Activated CD8-positive, alpha-beta memory T cell treated with anti-CD3 and anti-CD28 coated beads, Interleukin-2, amount 50 U/mL, for 48 hours (primary cell): ENCODE data around the gene PBRM1.

Experiments used
- DNase-seq: peaks from one replicate; pipeline ENCODE4 v3.0.0-alpha.2; 2020

PBRM1 gene

DNA sequence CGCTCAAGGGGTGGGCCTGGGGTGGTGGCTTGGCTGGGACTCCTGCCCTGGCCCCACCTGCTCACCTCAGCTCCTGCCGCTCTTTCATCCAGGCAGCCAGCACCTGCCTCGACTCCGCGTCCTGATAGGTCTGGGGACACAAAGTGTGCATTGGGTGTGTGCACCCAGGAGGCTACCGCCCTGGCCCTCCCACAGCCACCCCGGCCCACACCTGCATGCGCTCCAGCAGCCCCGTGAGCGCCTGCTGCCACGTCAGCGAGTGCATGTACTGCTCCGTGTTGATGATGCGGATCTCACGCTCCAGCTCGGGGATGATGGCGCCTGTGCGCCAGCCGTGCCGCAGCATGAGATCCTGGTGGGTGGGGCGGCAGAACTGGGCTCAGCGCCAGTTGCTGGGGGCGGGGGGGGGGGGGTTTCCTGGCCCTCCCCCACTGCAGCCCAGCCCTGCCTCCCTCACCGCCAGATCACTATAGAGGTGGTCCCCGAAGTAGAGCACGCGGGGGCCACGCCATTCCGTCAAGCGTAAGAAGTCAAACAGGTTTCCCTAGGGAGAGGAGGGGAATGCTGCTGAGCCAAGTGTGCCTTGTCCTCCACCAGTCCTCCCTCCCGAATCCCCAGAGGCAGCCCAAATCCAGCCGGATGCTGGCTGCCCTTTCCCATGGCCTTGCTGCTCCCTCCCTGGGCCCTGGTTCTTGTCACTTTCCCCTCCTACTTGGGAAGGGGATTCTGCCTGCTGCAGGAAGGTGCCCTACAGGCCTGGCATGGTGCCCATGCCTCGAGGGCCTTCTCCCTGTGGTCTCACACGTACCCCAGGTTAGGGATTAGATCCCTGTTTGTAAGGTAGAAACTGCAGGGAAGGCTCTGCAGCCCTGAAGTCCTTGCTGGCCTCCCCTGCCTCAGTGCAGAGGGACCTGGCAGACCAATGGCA is 160.7 kb downstream of the PBRM1 start:
- DNase-seq, result no peak

DNA sequence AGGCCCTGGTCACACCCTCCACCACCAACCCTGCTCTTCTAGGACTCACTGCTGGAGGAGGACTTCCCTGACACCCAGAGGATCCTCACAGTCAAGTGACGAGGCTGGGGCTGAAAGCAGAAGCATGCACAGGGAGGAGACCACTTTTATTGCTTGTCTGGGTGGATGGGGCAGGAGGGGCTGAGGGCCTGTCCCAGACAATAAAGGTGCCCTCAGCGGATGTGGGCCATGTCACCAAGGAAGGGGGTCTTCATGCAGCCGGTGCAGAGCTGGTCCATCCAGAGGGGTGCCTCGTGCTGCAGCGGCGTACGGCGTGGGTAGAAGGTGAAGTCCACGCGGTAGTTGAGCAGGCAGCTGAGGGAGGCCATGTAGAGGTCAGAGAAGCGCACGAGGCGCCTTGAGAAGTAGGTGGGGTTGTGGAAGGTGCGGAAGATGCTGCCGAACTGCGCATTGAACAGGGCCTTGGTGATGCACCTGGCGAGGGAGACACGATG is 161.4 kb downstream of the PBRM1 start:
- no peak for DNase-seq

DNA sequence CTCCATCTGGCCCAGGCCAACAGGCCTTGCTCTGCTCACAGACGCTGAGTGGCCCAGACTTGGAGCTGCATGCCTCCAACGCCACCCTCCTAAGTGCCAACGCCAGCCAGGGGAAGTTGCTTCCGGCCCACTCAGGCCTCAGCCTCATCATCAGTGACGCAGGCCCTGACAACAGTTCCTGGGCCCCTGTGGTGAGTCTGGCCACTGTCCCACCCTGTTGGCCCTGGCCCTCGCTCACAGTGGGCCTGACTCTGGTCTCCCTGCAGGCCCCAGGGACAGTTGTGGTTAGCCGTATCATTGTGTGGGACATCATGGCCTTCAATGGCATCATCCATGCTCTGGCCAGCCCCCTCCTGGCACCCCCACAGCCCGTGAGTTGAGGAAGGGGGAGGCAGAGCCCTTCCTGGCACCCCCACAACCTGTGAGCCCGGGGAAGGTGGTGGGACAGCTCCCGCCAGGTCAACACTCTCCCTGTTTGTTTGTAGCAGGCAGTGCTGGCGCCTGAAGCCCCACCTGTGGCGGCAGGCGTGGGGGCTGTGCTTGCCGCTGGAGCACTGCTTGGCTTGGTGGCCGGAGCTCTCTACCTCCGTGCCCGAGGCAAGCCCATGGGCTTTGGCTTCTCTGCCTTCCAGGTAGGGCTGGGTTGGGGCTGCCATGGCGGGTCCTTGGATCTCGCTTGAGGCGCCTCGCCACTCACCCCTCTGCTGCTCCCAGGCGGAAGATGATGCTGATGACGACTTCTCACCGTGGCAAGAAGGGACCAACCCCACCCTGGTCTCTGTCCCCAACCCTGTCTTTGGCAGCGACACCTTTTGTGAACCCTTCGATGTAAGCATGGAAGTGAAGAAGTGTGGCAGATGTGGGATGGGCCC is 162.1 kb downstream of the PBRM1 start:
- no peak for DNase-seq

DNA sequence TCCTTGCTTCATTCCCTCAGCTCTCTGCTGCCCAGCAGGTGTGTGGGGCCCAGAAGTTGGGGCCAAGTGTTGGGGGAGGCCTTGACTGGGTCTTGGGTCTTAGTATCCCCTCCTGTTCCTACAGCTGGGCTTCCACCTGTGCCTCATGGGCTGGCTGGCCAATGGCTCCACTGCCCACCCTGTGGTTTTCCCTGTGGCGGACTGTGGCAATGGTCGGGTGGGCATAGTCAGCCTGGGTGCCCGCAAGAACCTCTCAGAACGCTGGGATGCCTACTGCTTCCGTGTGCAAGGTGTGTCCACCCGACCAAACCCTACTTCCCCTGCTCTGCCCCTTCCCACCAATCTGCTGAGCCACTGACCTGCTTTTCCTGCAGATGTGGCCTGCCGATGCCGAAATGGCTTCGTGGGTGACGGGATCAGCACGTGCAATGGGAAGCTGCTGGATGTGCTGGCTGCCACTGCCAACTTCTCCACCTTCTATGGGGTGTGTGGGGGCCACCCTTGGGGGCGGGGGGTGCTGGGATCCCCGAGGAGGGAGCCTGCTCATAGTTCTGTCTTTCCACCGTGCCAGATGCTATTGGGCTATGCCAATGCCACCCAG is 163.0 kb downstream of the PBRM1 start:
- DNase-seq, result no peak

DNA sequence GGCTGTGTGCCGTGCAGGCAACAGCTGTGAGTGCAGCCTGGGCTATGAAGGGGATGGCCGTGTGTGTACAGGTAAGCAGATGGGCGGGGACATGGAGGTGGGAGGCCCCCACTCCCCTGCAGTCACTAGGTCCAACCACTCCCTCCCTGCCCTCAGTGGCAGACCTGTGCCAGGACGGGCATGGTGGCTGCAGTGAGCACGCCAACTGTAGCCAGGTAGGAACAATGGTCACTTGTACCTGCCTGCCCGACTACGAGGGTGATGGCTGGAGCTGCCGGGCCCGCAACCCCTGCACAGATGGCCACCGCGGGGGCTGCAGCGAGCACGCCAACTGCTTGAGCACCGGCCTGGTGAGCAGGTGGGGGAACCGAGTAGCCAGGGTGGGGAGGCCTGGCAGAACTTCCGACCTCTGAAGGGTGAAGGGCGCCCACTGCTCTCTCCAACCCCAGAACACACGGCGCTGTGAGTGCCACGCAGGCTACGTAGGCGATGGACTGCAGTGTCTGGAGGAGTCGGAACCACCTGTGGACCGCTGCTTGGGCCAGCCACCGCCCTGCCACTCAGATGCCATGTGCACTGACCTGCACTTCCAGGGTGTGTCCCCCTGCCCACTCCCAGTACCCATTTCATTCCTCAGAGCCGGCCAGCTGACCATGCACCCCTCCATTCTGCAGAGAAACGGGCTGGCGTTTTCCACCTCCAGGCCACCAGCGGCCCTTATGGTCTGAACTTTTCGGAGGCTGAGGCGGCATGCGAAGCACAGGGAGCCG is 163.6 kb downstream of the PBRM1 start:
- no peak for DNase-seq

DNA sequence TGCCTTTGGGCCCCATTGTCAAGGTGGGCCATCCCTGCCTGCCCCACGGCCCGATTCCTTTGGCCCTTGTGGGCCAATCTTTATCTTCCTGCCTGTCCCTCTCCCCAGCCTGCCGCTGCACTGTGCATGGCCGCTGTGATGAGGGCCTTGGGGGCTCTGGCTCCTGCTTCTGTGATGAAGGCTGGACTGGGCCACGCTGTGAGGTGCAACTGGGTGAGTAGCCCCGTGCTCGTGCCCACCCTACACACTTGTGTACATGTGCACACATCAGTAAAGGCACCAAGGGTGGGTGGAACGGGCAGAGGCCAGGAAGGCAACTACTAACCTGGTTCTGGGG is 164.3 kb downstream of the PBRM1 start:
- DNase-seq, result no peak

DNA sequence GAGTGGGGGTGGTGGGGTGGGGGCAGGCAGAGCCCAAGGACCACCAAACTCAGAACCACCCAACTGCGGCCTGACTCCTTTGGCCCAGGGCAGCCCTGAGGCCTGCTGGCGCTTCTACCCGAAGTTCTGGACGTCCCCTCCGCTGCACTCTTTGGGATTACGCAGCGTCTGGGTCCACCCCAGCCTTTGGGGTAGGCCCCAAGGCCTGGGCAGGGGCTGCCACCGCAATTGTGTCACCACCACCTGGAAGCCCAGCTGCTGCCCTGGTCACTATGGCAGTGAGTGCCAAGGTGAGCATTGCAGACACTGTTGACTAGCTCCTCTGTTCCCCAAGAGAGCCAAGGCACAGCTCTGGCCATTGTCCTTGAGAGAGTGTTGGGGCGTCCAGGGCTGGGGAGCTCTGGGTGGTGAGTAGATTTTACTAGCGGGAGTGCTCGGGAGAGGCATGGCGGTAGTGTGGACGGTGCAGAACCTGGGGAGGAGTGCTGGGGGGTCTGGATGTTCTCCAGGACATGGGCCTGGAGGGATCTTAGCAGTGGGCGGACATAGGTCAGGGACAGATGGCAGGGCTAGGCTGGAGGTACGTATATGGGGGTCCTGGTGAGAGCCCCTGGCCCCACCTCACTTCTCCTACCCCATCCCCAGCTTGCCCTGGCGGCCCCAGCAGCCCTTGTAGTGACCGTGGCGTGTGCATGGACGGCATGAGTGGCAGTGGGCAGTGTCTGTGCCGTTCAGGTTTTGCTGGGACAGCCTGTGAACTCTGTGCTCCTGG is 164.8 kb downstream of the PBRM1 start:
- DNase-seq, result no peak

DNA sequence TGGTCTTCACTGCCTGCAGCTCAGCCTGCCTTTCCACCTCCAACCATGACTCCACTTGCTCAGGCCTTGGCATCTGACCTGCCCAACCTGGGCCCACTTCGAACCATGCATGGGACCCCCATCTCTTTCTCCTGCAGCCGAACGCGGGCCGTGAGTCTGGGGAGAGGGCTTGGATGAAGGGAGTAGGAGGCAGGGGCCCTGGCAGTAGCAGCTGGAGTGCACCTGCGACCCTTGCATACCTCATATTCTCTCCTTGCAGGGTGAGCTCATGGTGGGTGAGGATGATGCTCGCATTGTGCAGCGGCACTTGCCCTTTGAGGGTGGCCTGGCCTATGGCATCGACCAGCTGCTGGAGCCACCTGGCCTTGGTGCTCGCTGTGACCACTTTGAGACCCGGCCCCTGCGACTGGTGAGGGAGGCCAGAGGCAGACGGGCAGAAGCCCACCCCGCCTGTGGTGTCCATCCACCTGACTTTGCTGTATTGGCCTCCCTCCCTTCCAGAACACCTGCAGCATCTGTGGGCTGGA is 165.5 kb downstream of the PBRM1 start:
- no peak for DNase-seq

DNA sequence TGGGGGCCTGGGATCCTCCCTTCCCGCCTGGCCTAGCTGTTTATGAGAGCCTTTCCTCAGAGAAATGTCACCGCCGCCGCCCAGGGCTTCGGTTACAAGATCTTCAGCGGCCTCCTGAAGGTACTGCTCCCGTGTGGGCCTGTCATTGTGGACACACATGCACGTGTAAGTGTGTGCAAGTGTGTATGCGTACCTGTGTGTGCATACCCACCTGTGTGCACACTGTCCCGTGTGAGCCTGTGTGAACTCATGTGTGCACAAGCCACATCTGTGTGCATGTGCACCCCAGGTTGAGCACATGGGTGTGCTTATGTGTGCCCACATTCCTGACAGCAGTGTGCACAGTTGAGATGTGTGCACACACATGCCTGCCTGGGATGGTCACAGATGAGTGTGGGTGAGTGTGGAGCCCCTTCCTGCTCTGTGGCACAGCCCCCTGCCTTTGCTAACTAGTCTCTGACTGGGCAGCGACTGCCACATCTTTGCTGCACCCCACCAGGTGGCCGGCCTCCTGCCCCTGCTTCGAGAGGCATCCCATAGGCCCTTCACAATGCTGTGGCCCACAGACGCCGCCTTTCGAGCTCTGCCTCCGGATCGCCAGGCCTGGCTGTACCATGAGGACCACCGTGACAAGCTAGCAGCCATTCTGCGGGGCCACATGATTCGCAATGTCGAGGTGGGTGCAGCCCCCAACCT is 166.1 kb downstream of the PBRM1 start:
- no peak for DNase-seq

DNA sequence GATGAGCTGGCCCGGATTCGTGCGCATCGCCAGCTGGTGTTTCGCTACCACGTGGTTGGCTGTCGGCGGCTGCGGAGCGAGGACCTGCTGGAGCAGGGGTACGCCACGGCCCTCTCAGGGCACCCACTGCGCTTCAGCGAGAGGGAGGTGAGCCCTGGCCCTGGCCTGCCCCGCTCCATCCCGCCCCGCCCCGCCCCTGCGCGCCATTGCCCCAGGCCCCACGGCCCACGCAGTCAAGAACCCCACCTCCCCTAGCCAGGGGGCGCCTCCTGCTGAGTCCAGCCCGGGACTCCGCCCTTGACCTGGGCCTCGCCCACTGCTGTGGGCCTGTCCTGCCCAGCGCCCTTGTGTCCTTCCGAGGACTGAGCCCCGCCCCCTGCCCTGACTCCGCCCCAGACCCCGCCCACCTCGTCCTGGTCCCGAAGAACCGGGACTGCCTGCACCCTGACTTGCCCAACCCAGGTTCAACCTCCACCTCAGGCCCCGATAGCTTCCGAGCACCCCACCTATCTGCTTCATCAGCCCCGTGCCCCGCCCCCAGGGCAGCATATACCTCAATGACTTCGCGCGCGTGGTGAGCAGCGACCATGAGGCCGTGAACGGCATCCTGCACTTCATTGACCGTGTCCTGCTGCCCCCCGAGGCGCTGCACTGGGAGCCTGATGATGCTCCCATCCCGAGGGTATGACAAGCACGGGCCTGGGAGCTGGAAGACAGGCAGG is 166.8 kb downstream of the PBRM1 start:
- no peak for DNase-seq

DNA sequence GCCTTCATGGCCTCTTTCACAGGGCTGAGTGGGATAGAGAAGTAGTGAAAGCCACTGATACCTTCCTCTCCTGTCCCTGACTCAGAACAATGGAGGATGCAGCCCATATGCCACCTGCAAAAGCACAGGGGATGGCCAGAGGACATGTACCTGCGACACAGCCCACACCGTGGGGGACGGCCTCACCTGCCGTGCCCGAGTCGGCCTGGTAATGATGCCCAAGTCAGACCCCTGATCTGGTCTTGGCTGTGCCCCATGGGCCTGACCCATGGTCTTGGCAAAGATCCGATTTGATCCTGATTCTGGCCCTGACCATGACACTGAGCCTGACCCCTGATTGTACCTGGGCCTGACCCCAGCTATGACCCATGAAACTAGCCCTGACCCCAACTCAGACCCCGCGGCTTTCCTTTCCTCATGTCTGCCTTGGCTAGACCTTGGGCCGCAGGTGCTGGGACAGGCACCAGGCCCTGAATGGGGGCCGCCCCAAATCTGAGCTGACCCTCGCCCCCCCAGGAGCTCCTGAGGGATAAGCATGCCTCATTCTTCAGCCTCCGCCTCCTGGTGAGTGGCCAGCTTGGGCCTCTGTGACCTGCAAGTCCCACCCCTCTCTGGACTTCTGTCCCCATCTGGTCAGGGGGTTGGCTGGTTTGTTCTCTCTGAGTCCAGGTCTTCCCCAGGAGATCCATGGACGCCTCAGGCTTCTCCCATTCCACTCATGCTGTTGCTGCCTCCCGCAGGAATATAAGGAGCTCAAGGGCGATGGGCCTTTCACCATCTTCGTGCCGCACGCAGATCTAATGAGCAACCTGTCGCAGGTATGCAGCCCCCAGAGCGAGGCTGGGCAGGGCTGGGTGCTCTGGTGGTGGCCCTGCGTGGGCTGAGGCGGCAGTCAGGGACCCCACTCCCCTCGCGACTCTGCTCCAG is 167.7 kb downstream of the PBRM1 start:
- no peak for DNase-seq

DNA sequence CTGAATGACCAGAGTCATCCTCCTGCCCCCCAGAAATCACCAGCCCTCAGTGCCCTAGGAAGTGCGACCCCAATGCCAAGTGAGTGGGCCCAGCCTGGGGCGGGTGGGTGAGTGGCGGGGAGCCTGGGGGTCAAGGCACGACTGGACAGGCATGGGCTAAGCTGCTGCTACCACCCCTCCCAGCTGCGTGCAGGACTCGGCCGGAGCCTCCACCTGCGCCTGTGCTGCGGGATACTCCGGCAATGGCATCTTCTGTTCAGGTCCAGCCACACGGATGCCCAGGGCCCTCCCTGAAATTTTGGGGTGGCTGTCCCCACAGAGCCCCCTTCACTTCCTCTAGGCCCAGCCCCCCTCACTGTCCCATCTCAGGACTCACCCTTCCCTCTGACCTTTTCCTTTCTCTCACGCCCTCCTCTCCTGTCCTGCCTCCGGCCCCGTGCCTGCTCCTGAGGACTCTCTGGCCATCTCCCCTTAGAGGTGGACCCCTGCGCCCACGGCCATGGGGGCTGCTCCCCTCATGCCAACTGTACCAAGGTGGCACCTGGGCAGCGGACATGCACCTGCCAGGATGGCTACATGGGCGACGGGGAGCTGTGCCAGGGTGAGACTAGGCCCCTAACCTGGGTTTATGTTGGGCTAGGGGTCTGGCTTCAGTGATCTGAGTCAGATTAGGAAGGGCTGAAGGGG is 169.1 kb downstream of the PBRM1 start:
- no peak for DNase-seq

DNA sequence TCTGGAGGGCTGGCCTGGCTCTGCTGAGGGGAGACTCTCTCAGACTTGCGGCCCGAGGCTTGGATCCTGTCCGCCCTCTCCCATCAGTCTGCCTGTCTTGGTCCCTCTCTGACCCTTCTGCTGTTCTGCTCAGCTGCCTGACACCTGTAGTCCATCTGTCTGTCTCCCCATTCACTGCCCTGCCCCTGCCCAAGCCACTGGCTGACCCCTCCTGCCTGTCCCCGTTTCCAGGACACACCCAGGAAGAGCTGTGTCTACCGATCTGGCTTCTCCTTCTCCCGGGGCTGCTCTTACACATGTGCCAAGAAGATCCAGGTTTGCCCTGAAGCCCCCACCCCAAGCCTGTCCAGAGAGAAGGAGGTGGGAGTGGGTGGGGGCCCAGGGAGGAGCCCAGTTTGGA is 170.5 kb downstream of the PBRM1 start:
- DNase-seq, result no peak

DNA sequence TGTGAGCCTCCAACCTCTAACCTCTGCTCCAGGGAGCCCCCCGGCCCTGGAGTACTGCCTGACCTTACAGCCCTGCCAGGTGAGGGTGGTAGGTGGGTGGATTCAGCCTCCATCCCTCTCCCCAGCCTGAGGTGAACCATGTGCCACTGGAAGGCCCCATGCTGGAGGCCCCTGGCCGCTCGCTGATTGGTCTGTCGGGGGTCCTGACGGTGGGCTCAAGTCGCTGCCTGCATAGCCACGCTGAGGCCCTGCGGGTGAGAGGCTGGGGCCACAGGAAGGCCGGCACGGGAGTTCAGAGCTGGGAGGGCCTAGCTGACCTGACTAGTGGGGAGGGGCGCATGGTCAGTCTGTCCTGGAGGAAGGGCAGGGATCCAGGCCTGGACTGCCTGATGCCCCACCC is 171.1 kb downstream of the PBRM1 start:
- DNase-seq, result no peak

DNA sequence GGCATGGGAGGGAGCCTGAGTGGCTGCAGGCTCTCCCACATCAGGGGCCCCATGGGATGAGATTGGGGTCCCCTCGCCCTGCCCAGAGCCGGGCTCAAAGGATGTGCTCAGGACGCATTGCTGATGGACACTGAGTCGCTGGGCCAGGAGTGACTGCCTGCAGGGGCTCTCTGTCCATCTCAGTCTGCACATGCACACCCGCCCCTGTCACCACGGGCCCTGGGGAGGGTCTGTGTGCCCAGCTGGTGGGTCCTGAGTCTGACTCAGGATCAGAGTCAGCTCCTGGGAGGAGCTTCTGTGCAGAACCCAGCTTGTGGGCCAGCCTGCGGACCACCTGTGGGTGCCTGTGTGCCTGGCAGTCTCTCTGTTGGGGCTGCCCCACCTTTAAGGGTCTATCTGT is 172.4 kb downstream of the PBRM1 start:
- DNase-seq, result no peak

DNA sequence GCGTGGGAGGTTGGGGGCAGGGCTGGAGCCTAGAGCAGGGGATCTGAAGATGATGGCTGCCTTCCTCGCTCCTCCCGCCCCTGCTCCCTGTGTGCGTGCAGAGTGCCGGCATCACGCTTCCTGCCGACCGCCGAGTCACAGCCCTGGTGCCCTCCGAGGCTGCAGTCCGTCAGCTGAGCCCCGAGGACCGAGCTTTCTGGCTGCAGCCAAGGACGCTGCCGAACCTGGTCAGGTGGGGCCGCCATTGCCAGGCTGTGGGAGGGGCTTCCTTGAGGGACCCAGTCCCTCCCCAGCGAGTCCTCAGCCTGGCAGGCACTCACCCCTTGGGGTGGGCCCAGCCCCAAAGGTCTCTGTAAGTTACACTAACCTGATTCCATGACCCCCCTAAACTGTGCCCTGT is 173.0 kb downstream of the PBRM1 start:
- DNase-seq, result no peak

DNA sequence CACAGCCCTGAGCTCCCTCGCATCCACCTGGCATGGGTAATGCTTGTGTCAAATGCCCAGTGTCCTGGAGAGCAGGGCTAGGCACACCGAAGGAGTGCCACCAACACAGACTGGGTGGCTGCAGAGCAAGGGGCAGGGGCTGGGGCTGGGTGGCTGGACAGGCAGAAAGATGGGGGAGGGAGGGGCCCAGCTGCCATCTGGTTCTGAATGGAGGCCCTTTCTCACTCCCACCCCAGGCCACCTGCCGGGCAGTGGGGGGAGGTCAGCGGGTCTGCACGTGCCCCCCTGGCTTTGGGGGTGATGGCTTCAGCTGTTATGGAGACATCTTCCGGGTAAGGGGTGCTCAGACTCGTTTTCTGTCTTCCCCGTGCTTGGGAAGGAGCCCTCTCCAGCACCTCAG is 173.6 kb downstream of the PBRM1 start:
- DNase-seq, result no peak

DNA sequence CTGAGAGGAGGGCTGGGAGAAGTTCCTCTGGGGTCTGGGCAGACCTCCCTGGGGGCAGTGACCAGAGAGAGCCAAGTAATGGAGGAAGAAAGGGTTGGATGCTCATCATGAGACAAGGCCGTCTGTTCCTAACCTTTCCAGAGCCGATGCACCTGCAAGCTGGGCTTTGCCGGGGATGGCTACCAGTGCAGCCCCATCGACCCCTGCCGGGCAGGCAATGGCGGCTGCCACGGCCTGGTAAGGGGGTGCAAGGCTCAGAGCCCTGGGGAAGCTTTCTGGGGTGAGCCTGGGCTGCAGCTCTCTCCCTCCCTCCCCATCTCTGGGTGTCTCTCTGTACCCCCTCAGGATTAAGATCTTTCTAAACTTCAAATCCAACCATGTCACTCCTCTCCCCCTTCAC is 174.2 kb downstream of the PBRM1 start:
- no peak for DNase-seq
